HG02970 (cell line): ENCODE data around the gene ANKMY1.

Source experiments
- ATAC-seq: cut with Tn5 transposase; IDR thresholded peaks from one replicate; pipeline ENCODE4 v1.9.1; 2021; ENCODE audit warnings: mild to moderate bottlenecking, moderate library complexity, moderate number of reproducible peaks; ENCODE audit not compliant: unreplicated experiment, low FRiP score

The ANKMY1 gene

DNA sequence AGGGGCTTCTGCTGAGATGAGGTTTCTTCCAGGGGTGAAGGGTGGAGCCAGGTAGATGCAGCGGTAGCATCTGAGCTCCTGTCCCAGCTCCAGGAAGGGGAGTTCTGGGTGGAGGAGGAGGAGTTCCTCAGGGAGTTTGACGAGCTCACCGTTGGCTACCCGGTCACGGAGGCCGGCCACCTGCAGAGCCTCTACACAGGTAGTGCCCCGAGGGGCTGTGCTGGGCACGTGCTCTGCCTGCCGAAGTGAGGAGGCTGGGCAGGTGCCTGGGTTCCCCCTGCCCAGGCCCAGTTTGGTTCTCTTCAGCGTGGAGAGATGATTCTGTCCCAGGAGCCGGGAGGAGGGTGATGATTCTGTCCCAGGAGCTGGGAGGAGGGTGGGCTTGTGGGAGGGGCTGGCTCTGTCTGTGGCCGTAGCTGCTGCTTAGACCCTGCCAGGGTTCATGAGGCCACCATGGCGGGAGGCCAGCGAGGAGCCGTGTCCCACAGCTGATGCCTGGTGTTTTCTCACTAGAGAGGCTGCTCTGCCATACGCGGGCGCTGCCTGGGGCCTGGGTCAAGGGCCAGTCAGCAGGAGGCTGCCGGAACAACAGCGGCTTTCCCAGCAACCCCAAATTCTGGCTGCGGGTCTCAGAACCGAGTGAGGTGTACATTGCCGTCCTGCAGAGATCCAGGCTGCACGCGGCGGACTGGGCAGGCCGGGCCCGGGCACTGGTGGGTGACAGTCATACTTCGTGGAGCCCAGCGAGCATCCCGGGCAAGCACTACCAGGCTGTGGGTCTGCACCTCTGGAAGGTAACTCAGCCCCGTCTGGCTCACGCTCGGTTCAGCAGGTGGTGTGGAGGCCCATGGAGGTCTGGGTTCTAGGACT is 37.0 kb upstream of the ANKMY1 start:
- no peak for ATAC-seq

- no peak for ATAC-seq
Measured at GRCh38 chr2:240593703-240594451, 36.1 kb upstream of the ANKMY1 start.

DNA sequence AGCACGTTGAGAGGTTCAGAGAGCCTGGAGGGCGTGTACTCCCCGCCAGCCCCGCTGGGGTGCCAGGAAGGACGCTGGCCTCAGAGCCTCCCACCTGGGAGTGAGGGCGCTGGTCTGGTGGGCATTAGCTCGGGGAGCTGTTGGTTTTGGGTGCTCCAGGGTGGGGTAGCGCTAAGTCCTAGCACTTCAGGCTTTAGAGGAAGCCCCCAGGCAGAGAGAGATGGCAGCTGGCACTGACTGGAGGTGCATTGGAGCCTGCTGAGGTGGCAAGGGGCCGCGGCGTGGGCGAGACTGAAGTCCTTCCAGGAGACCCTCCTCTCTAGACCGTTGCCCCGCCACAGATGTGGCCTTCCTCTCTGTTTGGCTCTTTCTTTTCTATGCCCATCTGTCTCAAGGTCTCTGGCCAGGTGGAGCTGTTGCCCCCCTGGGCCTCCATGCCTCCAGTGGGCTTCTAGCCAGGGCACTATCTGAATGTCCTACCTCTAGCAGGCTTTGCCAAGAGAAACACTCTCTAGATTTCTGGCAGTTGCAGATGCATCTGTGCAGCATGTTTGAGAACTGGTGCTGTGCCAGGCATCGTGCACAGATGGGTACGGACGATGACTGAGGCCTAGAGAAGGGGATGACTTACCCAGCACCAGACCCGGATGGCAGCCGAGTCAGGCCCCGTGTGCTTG is 35.4 kb upstream of the ANKMY1 start:
- ATAC-seq = no peak

- no peak for ATAC-seq
Measured at GRCh38 chr2:240591784-240592183, 34.0 kb upstream of the ANKMY1 start.

DNA sequence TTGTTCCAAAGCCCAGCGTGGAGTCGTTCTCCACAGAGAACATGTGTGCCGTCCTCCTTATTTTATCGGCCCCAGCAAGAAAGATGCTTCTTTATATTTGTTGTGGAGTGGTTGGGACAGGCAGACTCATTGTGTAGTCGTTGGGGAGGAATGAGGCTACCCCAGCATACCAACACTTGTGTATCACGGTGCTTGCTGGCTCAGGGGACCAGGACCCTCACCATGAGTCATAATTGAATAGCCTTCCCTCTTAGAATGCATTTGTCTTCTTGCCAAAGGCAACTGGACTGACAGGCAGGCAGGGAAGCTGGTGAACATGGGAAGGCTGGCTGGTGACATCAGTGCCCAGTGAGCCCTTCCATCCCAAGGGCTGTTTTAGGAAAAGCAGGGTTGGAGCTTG is 33.4 kb upstream of the ANKMY1 start:
- ATAC-seq = no peak

- no peak for ATAC-seq
Measured at GRCh38 chr2:240590681-240591111, 32.9 kb upstream of the ANKMY1 start.

GRCh38 chr2:240589850-240590525 is 32.2 kb upstream of the ANKMY1 start:
- no peak for ATAC-seq

DNA sequence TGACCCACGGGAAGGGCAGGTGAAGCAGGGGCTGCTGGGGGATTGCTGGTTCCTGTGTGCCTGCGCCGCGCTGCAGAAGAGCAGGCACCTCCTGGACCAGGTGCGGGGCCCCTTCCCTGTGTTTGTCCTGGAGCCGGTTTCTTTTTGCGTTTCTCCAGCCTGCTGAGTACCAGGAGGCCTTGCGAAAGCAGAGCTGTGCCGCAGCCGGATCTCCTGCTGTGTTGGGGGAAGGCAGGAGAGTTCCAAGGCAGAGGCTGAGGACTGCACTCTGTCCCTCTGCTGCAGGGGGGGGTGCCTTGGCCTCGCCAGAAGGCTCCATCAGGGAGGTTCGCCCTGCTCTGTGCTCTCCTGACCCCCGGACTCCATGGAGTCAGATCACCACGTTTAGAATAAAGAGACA is 31.6 kb upstream of the ANKMY1 start:
- no peak for ATAC-seq

- ATAC-seq = no peak
Measured at GRCh38 chr2:240588669-240589068, 30.9 kb upstream of the ANKMY1 start.

DNA sequence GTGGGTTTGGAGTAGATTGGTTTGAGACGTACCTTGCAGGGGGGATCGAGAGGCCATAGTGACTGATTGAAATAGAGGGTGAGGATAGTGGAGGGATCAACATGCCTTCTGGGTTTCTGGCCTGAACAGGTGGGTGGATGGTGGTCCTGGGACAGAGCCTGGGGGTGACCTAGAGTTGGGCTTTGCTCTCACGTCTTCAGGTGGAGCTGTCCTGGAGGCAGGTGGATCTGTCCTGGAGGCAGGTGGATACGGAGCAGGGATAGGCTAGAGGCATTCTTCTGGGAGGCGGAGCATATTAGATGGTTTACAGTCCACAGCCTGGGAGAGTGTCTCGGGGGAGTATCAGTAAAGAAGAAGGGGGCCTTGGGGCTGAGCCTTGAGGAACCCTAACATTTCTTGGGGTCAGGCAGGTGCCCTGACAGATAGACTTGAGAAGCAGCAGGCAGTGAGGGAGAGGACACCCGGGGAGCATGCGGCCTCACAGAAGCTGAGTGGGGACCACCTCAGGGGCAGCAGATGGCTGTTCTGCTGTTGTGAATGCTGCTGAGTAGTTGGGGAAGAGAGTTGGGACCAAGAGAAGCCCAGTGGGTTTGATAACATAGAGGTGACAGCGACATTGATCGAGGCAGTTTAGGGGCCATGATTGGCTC is 30.3 kb upstream of the ANKMY1 start:
- no peak for ATAC-seq

- ATAC-seq = peak; percentile 9
Measured at GRCh38 chr2:240586919-240587800, 29.4 kb upstream of the ANKMY1 start.

GRCh38 chr2:240586198-240586918 is 28.6 kb upstream of the ANKMY1 start, which contains the start of gene CAPN10:
TSS of gene CAPN10 (plus strand) at chr2:240586734. CDS start at chr2:240586912, 178 bp downstream.
- peak; percentile 68 for ATAC-seq

DNA sequence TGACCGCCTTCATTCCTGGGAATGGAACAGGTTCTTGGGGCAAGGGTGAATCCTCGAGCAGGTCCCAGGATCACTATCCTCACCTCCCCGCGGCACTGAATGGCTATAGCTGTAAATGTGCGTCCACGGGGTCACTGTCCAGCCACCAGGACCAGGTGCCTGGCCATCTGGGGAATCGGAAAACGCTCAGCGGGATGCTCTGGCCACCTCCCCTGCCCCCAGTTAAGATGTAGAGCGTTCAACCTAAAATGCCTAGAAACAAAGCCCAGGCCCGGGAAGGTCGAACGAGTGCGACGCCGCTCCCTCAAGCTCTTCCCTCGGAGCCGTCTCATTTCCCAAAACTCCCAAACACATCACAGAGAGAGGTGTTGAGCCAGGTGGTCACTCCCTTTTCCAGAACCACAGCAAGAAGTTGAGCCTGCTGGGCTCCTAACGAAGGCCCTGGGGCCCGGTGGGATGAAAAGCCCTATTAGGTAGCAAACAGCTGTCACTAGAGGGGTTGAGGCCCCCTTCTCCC is 28.0 kb upstream of the ANKMY1 start:
- ATAC-seq = no peak

GRCh38 chr2:240585101-240585500 is 27.3 kb upstream of the ANKMY1 start:
- ATAC-seq = peak; percentile 16

- peak; percentile 40 for ATAC-seq
Measured at GRCh38 chr2:240584486-240585031, 26.8 kb upstream of the ANKMY1 start.

DNA sequence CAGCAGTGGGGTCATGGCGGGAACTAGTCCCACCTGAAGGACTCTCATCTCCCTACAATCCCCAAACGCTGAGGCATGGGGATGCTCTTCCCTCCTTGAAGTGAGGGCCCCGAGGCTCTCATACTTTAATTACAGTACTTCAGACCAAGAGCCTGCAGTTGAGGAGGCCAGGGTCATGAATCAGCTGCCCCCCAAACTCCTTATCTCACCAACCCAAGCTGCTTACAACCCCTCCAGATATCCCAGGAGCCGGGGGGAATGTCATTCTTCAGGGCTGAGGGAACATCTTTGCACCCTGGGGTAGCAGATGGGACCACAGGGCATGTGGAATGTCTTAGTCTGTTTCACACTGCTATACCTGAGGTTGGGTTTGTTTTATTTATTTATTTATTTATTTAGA is 26.0 kb upstream of the ANKMY1 start:
- no peak for ATAC-seq

DNA sequence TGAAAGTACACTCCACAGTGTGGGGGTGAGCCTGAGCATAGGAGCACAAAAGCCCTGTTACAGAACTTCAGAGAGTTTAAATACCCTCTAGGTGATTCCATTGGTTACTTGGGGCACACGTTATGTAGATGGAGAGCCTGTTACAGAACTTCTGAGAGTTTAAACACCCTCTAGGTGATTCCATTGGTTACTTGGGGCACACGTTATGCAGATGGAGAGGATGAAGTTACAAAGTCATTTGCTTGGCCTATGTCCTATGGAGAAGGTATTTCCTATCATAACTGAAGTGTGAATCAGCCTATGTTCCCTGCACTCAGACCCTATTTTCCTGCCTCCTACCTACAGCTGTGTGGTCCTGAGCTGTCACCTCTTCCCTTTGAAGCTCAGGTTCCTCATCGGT is 25.0 kb upstream of the ANKMY1 start:
- no peak for ATAC-seq

- ATAC-seq = no peak
Measured at GRCh38 chr2:240581811-240582210, 24.0 kb upstream of the ANKMY1 start.
